Measurements from ENCODE around the gene NSD2.

DNA sequence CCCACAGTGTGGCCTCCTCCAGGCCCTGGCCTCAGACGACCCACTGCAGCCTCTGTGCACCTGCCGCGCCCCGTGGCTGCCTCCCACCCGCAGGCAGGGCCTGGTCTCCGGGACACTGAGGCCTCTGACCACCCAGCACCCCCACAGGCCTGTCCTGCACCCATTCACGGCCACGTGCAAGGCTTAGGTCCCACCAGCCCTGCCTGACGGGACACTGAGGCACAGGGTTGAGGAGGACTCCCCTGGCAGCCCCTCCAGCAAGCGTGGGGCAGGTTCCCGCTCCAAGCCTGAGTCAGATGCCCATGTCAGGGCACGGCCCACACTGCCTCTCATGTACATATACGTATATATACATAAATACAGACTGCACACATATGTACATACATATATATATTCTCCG lies 114.1 kb downstream of the NSD2 start:
- no peak for TF ChIP-seq FOXK2 (IDR thresholded peaks at IDR 0.05)
- TF ChIP-seq ZNF384 (IDR thresholded peaks at IDR 0.05): no peak
- TF ChIP-seq FOXA1 (IDR thresholded peaks at IDR 0.05): no peak
- no peak for TF ChIP-seq BHLHE40 (IDR thresholded peaks at IDR 0.05; ENCODE audit: borderline replicate concordance)
- TF ChIP-seq ARNT (IDR thresholded peaks at IDR 0.05): no peak
- TF ChIP-seq, protein P1, sequence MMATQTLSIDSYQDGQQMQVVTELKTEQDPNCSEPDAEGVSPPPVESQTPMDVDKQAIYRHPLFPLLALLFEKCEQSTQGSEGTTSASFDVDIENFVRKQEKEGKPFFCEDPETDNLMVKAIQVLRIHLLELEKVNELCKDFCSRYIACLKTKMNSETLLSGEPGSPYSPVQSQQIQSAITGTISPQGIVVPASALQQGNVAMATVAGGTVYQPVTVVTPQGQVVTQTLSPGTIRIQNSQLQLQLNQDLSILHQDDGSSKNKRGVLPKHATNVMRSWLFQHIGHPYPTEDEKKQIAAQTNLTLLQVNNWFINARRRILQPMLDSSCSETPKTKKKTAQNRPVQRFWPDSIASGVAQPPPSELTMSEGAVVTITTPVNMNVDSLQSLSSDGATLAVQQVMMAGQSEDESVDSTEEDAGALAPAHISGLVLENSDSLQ (IDR thresholded peaks at IDR 0.05): no peak
